NCI-H226 (cell line): Measurements from ENCODE around the gene RPH3AL.

Source experiments
- DNase-seq: peaks from one replicate; pipeline ENCODE4 v3.0.0-alpha.2; 2015

The RPH3AL gene

GRCh38 chr17:298791-299450, 53.7 kb downstream of the RPH3AL start:
- DNase-seq = no peak

GRCh38 chr17:297758-298157, 54.8 kb downstream of the RPH3AL start:
- no peak for DNase-seq

GRCh38 chr17:296906-297690, 55.5 kb downstream of the RPH3AL start:
- DNase-seq = no peak

- no peak for DNase-seq
Measured at GRCh38 chr17:296379-296778, 56.2 kb downstream of the RPH3AL start.

- DNase-seq = no peak
Measured at GRCh38 chr17:292531-293382, 59.9 kb downstream of the RPH3AL start.

GRCh38 chr17:292016-292415, 60.6 kb downstream of the RPH3AL start:
- no peak for DNase-seq

- no peak for DNase-seq
Measured at GRCh38 chr17:291587-291986, 61.0 kb downstream of the RPH3AL start.

GRCh38 chr17:290626-291025, 62.0 kb downstream of the RPH3AL start:
- DNase-seq = no peak

- DNase-seq = no peak
Measured at GRCh38 chr17:290121-290521, 62.5 kb downstream of the RPH3AL start.

GRCh38 chr17:289409-289808, 63.2 kb downstream of the RPH3AL start:
- DNase-seq = no peak

- DNase-seq = no peak
Measured at GRCh38 chr17:288802-289356, 63.7 kb downstream of the RPH3AL start.

- no peak for DNase-seq
Measured at GRCh38 chr17:286571-286970, 66.0 kb downstream of the RPH3AL start.

- DNase-seq = no peak
Measured at GRCh38 chr17:285751-286422, 66.7 kb downstream of the RPH3AL start.

- DNase-seq = no peak
Measured at GRCh38 chr17:284676-285355, 67.8 kb downstream of the RPH3AL start.

GRCh38 chr17:283911-284675, 68.5 kb downstream of the RPH3AL start:
- DNase-seq = no peak

GRCh38 chr17:282912-283882, 69.4 kb downstream of the RPH3AL start:
- no peak for DNase-seq

- DNase-seq = no peak
Measured at GRCh38 chr17:282000-282911, 70.4 kb downstream of the RPH3AL start.

- no peak for DNase-seq
Measured at GRCh38 chr17:281365-281999, 71.1 kb downstream of the RPH3AL start.
